HEK293 (cell line): ENCODE data around the gene TSPAN1.

Experiments
- CTCF ChIA-PET: fragments of 350-600 bp; formaldehyde crosslinking; extraction: SDS; loops from one replicate; lab custom pipeline; 2021; ENCODE audit warnings: antibody characterized with exemption; lab: Yijun Ruan, JAX
- POLR2A ChIA-PET: fragments of 300-600 bp; formaldehyde crosslinking; extraction: SDS; loops from one replicate; lab custom pipeline; 2020; ENCODE audit warnings: antibody characterized with exemption, inconsistent platforms; lab: Yijun Ruan, JAX
- H3K27ac ChIP-seq: fragments of 200-500 bp; sonication (Bioruptor generic); 2 replicates; pipeline ENCODE4 v1.5.1; 2014; ENCODE audit warnings: low read depth, low read length, control low read depth, inconsistent platforms; ENCODE audit errors: extremely low read depth
- H3K36me3 ChIP-seq, 2 experiments: fragments of 200-500 bp in 1 of 2; sonication (Bioruptor generic) in 1 of 2; 1 replicate in 1 of 2; 2 replicates in 1 of 2; pipeline ENCODE4 v1.5.1; 2014 to 2017; ENCODE audit warnings: inconsistent platforms in 2 of 2, low read length in 2 of 2; ENCODE audit not compliant: control insufficient read depth in 2 of 2, insufficient read depth in 1 of 2
- H3K4me1 ChIP-seq: fragments of 200-500 bp; sonication (Bioruptor generic); 2 replicates; pipeline ENCODE4 v1.5.1; 2014; ENCODE audit warnings: mild to moderate bottlenecking, low read length, inconsistent platforms; ENCODE audit not compliant: control insufficient read depth, insufficient read depth
- H3K4me3 ChIP-seq: 2 replicates; pipeline ENCODE4 v1.5.1; 2011; ENCODE audit warnings: low read depth, mild to moderate bottlenecking, control low read depth, low read length, moderate library complexity
- H3K9me3 ChIP-seq: fragments of 200-500 bp; sonication (Bioruptor generic); 2 replicates; pipeline ENCODE4 v1.5.1; 2014; ENCODE audit warnings: low read depth, low read length, inconsistent platforms; ENCODE audit not compliant: control insufficient read depth, insufficient read depth
- EGR2 ChIP-seq: fragments of 450-650 bp; formaldehyde crosslinking; IDR thresholded peaks from 2 replicates; pipeline ENCODE4 v1.5.1; 2016; ENCODE audit warnings: low read depth, missing biosample characterization, missing genetic modification characterization
- HOXA7 ChIP-seq: sonication (generic); formaldehyde crosslinking; IDR thresholded peaks from 2 replicates; pipeline ENCODE4 v1.8.1; 2022; ENCODE audit warnings: missing genetic modification reagents, borderline replicate concordance
- KLF1 ChIP-seq: fragments of 450-650 bp; formaldehyde crosslinking; IDR thresholded peaks from 2 replicates; pipeline ENCODE4 v1.5.1; 2016; ENCODE audit warnings: missing biosample characterization, missing genetic modification characterization
- KLF10 ChIP-seq: fragments of 450-650 bp; IDR thresholded peaks from 2 replicates; pipeline ENCODE4 v1.5.1; 2018; ENCODE audit warnings: missing biosample characterization, mild to moderate bottlenecking, missing genetic modification characterization
- KLF7 ChIP-seq: fragments of 450-650 bp; formaldehyde crosslinking; IDR thresholded peaks from 2 replicates; pipeline ENCODE4 v1.5.1; 2016; ENCODE audit warnings: missing biosample characterization, missing genetic modification characterization, borderline replicate concordance
- KLF8 ChIP-seq: fragments of 450-650 bp; formaldehyde crosslinking; IDR thresholded peaks from 2 replicates; pipeline ENCODE4 v1.5.1; 2016; ENCODE audit warnings: missing biosample characterization, missing genetic modification characterization
- REPIN1 ChIP-seq: fragments of 450-650 bp; formaldehyde crosslinking; IDR thresholded peaks from 2 replicates; pipeline ENCODE4 v1.5.1; 2017; ENCODE audit warnings: missing biosample characterization, missing genetic modification characterization, low read depth
- SALL2 ChIP-seq: fragments of 450-650 bp; formaldehyde crosslinking; IDR thresholded peaks from 2 replicates; pipeline ENCODE4 v1.5.0; 2017; ENCODE audit warnings: missing biosample characterization, mild to moderate bottlenecking, missing genetic modification characterization, borderline replicate concordance
- SP3 ChIP-seq: fragments of 450-650 bp; formaldehyde crosslinking; IDR thresholded peaks from 2 replicates; pipeline ENCODE4 v1.5.1; 2016; ENCODE audit warnings: missing biosample characterization, missing genetic modification characterization
- ZBTB1 ChIP-seq: fragments of 450-650 bp; formaldehyde crosslinking; IDR thresholded peaks from 2 replicates; pipeline ENCODE4 v1.5.1; 2016; ENCODE audit warnings: missing biosample characterization, missing genetic modification characterization
- ZBTB17 ChIP-seq: fragments of 450-650 bp; formaldehyde crosslinking; IDR thresholded peaks from 2 replicates; pipeline ENCODE4 v1.5.1; 2016; ENCODE audit warnings: missing biosample characterization, missing genetic modification characterization
- ZBTB48 ChIP-seq: fragments of 450-650 bp; formaldehyde crosslinking; IDR thresholded peaks from 2 replicates; pipeline ENCODE4 v1.5.1; 2016; ENCODE audit warnings: missing biosample characterization, missing genetic modification characterization
- ZEB2 ChIP-seq: fragments of 450-650 bp; formaldehyde crosslinking; IDR thresholded peaks from 2 replicates; pipeline ENCODE4 v1.5.1; 2016; ENCODE audit warnings: missing biosample characterization, missing genetic modification characterization
- ZNF155 ChIP-seq: fragments of 450-650 bp; formaldehyde crosslinking; IDR thresholded peaks from 2 replicates; pipeline ENCODE4 v1.5.1; 2016; ENCODE audit warnings: missing biosample characterization, missing genetic modification characterization
- ZNF157 ChIP-seq: fragments of 450-650 bp; formaldehyde crosslinking; IDR thresholded peaks from 2 replicates; pipeline ENCODE4 v1.5.1; 2016; ENCODE audit warnings: missing biosample characterization, missing genetic modification characterization
- ZNF221 ChIP-seq: fragments of 450-650 bp; formaldehyde crosslinking; IDR thresholded peaks from 2 replicates; pipeline ENCODE4 v1.5.1; 2017; ENCODE audit warnings: missing biosample characterization, missing genetic modification characterization, borderline replicate concordance
- ZNF549 ChIP-seq: fragments of 450-650 bp; IDR thresholded peaks from 2 replicates; pipeline ENCODE4 v1.5.1; 2018; ENCODE audit warnings: missing biosample characterization, missing genetic modification characterization, mild to moderate bottlenecking, inconsistent platforms, moderate library complexity
- ZNF555 ChIP-seq: fragments of 450-650 bp; formaldehyde crosslinking; conservative IDR thresholded peaks from 2 replicates; pipeline ENCODE4 v1.5.1; 2017; ENCODE audit warnings: missing biosample characterization, mild to moderate bottlenecking, missing genetic modification characterization, inconsistent platforms
- ZNF558 ChIP-seq: fragments of 450-650 bp; formaldehyde crosslinking; IDR thresholded peaks from 2 replicates; pipeline ENCODE4 v1.5.1; 2016; ENCODE audit warnings: missing biosample characterization, missing genetic modification characterization
- ZNF561 ChIP-seq: fragments of 450-650 bp; IDR thresholded peaks from 2 replicates; pipeline ENCODE4 v1.5.1; 2018; ENCODE audit warnings: missing biosample characterization, missing genetic modification characterization, borderline replicate concordance
- ZNF585B ChIP-seq: fragments of 450-650 bp; formaldehyde crosslinking; IDR thresholded peaks from 2 replicates; pipeline ENCODE4 v1.5.1; 2016; ENCODE audit warnings: missing biosample characterization, missing genetic modification characterization
- ZNF596 ChIP-seq: fragments of 450-650 bp; IDR thresholded peaks from 2 replicates; pipeline ENCODE4 v1.5.0; 2018; ENCODE audit warnings: missing biosample characterization, mild to moderate bottlenecking, missing genetic modification characterization, moderate library complexity
- ZNF677 ChIP-seq: fragments of 450-650 bp; IDR thresholded peaks from 2 replicates; pipeline ENCODE4 v1.5.0; 2018; ENCODE audit warnings: missing biosample characterization, mild to moderate bottlenecking, missing genetic modification characterization, moderate library complexity
- ZNF776 ChIP-seq: fragments of 450-650 bp; formaldehyde crosslinking; IDR thresholded peaks from 2 replicates; pipeline ENCODE4 v1.5.0; 2017; ENCODE audit warnings: missing biosample characterization, missing genetic modification characterization, borderline replicate concordance
- ZSCAN16 ChIP-seq: fragments of 450-650 bp; formaldehyde crosslinking; IDR thresholded peaks from 2 replicates; pipeline ENCODE4 v1.5.1; 2016; ENCODE audit warnings: missing biosample characterization, missing genetic modification characterization
- TF ChIP-seq, protein P1 (sequence below): fragments of 450-650 bp; formaldehyde crosslinking; IDR thresholded peaks from 2 replicates; pipeline ENCODE4 v1.5.1; 2017; ENCODE audit warnings: missing biosample characterization, missing genetic modification characterization
- TF ChIP-seq, protein P2 (sequence below): fragments of 450-650 bp; formaldehyde crosslinking; IDR thresholded peaks from 2 replicates; pipeline ENCODE4 v1.5.1; 2016; ENCODE audit warnings: missing biosample characterization, missing genetic modification characterization
- TF ChIP-seq, protein P3 (sequence below): fragments of 450-650 bp; formaldehyde crosslinking; IDR thresholded peaks from 2 replicates; pipeline ENCODE4 v1.5.1; 2016; ENCODE audit warnings: missing biosample characterization, missing genetic modification characterization, borderline replicate concordance
- TF ChIP-seq, protein P4 (sequence below): fragments of 450-650 bp; formaldehyde crosslinking; IDR thresholded peaks from 2 replicates; pipeline ENCODE4 v1.5.1; 2016; ENCODE audit warnings: missing biosample characterization, missing genetic modification characterization

Gene TSPAN1

DNA sequence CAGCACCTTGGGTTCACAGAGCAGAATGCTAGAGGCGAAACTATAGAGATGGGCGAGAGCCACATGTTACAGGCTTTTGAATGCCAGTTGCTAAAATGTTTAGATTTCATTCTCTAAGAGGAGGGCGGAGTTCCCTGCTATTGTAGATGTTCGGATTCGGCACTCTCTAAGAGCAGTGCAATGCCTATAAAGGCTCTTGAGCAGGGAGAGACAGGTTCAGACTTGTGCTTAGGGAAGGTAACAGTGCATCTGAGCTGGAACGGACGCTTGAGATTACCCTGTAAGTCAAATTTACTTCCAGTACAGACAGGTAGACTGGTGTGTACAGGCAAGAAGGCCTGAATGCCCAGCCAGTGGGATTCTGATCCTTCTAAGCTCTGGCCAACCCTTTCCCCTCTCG is 43.6 kb downstream of the TSPAN1 start:
- ChIA-PET CTCF (interaction anchor here (1.2 to 6.0 kb wide), 2 partner anchors 86 to 182 kb away, joined by 3 to 70 read pairs; partner anchors contain the start of gene PIK3R3), POLR2A (interaction anchor here (0.8 kb wide), 1 partner anchor 15 kb away, joined by 3 read pairs; the partner anchor contains the start of gene LURAP1)
- Histone ChIP-seq H3K27ac (peak overlapping the region; percentile 47), H3K4me3 (no peak overlapping the region), H3K9me3 (no peaks in the 10 kb centered on the region), H3K36me3 (peaks cover 0 to 6% of the 10 kb centered on the region in 2 experiments; a peak in 1 of 3 replicates), H3K4me1 (no peaks in the 10 kb centered on the region)
- TF ChIP-seq, protein P1, sequence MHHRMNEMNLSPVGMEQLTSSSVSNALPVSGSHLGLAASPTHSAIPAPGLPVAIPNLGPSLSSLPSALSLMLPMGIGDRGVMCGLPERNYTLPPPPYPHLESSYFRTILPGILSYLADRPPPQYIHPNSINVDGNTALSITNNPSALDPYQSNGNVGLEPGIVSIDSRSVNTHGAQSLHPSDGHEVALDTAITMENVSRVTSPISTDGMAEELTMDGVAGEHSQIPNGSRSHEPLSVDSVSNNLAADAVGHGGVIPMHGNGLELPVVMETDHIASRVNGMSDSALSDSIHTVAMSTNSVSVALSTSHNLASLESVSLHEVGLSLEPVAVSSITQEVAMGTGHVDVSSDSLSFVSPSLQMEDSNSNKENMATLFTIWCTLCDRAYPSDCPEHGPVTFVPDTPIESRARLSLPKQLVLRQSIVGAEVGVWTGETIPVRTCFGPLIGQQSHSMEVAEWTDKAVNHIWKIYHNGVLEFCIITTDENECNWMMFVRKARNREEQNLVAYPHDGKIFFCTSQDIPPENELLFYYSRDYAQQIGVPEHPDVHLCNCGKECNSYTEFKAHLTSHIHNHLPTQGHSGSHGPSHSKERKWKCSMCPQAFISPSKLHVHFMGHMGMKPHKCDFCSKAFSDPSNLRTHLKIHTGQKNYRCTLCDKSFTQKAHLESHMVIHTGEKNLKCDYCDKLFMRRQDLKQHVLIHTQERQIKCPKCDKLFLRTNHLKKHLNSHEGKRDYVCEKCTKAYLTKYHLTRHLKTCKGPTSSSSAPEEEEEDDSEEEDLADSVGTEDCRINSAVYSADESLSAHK (tag by site-specific recombination): no peak
- no peak for TF ChIP-seq ZNF776 (tag by site-specific recombination)
- TF ChIP-seq ZNF585B: 0 out of 2 replicates have a peak, but pooled peaks have one; percentile 25
- TF ChIP-seq, protein P2, sequence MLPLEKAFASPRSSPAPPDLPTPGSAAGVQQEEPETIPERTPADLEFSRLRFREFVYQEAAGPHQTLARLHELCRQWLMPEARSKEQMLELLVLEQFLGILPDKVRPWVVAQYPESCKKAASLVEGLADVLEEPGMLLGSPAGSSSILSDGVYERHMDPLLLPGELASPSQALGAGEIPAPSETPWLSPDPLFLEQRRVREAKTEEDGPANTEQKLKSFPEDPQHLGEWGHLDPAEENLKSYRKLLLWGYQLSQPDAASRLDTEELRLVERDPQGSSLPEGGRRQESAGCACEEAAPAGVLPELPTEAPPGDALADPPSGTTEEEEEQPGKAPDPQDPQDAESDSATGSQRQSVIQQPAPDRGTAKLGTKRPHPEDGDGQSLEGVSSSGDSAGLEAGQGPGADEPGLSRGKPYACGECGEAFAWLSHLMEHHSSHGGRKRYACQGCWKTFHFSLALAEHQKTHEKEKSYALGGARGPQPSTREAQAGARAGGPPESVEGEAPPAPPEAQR (tag by site-specific recombination): no peak
- no peak for TF ChIP-seq ZNF558 (tag by site-specific recombination)
- no peak for TF ChIP-seq ZNF555
- TF ChIP-seq KLF1: 0 out of 2 replicates have a peak, but pooled peaks have one; percentile 21
- TF ChIP-seq ZSCAN16 (tag by site-specific recombination): no peak
- no peak for TF ChIP-seq REPIN1 (tag by site-specific recombination)
- TF ChIP-seq ZNF549 (tag by site-specific recombination): no peak
- no peak for TF ChIP-seq HOXA7 (CRISPR knock-in tag)
- no peak for TF ChIP-seq KLF7 (tag by site-specific recombination)
- TF ChIP-seq ZNF221 (tag by site-specific recombination): no peak
- TF ChIP-seq KLF10 (tag by site-specific recombination): no peak
- no peak for TF ChIP-seq ZBTB1 (tag by site-specific recombination)
- TF ChIP-seq, protein P3, sequence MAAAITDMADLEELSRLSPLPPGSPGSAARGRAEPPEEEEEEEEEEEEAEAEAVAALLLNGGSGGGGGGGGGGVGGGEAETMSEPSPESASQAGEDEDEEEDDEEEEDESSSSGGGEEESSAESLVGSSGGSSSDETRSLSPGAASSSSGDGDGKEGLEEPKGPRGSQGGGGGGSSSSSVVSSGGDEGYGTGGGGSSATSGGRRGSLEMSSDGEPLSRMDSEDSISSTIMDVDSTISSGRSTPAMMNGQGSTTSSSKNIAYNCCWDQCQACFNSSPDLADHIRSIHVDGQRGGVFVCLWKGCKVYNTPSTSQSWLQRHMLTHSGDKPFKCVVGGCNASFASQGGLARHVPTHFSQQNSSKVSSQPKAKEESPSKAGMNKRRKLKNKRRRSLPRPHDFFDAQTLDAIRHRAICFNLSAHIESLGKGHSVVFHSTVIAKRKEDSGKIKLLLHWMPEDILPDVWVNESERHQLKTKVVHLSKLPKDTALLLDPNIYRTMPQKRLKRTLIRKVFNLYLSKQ (tag by site-specific recombination): no peak
- TF ChIP-seq ZNF677 (tag by site-specific recombination): no peak
- TF ChIP-seq ZNF157 (tag by site-specific recombination): no peak
- no peak for TF ChIP-seq ZNF561
- no peak for TF ChIP-seq ZNF596
- TF ChIP-seq ZBTB17 (tag by site-specific recombination): peak; percentile 72
- TF ChIP-seq EGR2: no peak
- TF ChIP-seq KLF8 (tag by site-specific recombination): no peak
- TF ChIP-seq SP3 (tag by site-specific recombination): no peak
- TF ChIP-seq SALL2 (tag by site-specific recombination): no peak
- 0 out of 2 replicates have a peak, but pooled peaks have one; percentile 23 for TF ChIP-seq ZBTB48
- TF ChIP-seq, protein P4, sequence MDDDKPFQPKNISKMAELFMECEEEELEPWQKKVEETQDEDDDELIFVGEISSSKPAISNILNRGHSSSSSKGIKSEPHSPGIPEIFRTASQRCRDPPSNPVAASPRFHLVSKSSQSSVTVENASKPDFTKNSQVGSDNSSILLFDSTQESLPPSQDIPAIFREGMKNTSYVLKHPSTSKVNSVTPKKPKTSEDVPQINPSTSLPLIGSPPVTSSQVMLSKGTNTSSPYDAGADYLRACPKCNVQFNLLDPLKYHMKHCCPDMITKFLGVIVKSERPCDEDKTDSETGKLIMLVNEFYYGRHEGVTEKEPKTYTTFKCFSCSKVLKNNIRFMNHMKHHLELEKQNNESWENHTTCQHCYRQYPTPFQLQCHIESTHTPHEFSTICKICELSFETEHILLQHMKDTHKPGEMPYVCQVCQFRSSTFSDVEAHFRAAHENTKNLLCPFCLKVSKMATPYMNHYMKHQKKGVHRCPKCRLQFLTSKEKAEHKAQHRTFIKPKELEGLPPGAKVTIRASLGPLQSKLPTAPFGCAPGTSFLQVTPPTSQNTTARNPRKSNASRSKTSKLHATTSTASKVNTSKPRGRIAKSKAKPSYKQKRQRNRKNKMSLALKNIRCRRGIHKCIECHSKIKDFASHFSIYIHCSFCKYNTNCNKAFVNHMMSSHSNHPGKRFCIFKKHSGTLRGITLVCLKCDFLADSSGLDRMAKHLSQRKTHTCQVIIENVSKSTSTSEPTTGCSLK: no peak
- no peak for TF ChIP-seq ZEB2 (tag by site-specific recombination)
- TF ChIP-seq ZNF155 (tag by site-specific recombination): no peak
